HEK293T (cell line): Measurements from ENCODE around the gene PABPC1L.

Source experiments
- CTBP1 ChIP-seq: fragments of 450-650 bp; IDR thresholded peaks from 2 replicates; pipeline ENCODE4 v1.6.1; 2016; ENCODE audit warnings: borderline replicate concordance
- FOXA1 ChIP-seq: fragments of 450-650 bp; IDR thresholded peaks from 2 replicates; pipeline ENCODE4 v1.6.1; 2016; ENCODE audit warnings: mild to moderate bottlenecking
- FOXK2 ChIP-seq: fragments of 450-650 bp; IDR thresholded peaks from 2 replicates; pipeline ENCODE4 v1.6.1; 2016; ENCODE audit warnings: mild to moderate bottlenecking
- FOXM1 ChIP-seq: fragments of 450-650 bp; IDR thresholded peaks from 2 replicates; pipeline ENCODE4 v1.6.1; 2017; ENCODE audit warnings: mild to moderate bottlenecking, borderline replicate concordance
- LEF1 ChIP-seq: fragments of 450-650 bp; IDR thresholded peaks from 2 replicates; pipeline ENCODE4 v1.6.1; 2017; ENCODE audit warnings: mild to moderate bottlenecking, borderline replicate concordance
- NFRKB ChIP-seq: fragments of 450-650 bp; IDR thresholded peaks from 2 replicates; pipeline ENCODE4 v1.6.1; 2016; ENCODE audit warnings: mild to moderate bottlenecking, moderate library complexity
- SUZ12 ChIP-seq: fragments of 450-650 bp; IDR thresholded peaks from 2 replicates; pipeline ENCODE4 v1.6.1; 2016; ENCODE audit warnings: mild to moderate bottlenecking
- TARDBP ChIP-seq: fragments of 450-650 bp; IDR thresholded peaks from 2 replicates; pipeline ENCODE4 v1.6.1; 2016
- ZNF384 ChIP-seq: fragments of 450-650 bp; IDR thresholded peaks from 2 replicates; pipeline ENCODE4 v1.6.1; 2016
- TF ChIP-seq, protein P1 (sequence below): fragments of 450-650 bp; IDR thresholded peaks from 2 replicates; pipeline ENCODE4 v1.6.1; 2016

DNA sequence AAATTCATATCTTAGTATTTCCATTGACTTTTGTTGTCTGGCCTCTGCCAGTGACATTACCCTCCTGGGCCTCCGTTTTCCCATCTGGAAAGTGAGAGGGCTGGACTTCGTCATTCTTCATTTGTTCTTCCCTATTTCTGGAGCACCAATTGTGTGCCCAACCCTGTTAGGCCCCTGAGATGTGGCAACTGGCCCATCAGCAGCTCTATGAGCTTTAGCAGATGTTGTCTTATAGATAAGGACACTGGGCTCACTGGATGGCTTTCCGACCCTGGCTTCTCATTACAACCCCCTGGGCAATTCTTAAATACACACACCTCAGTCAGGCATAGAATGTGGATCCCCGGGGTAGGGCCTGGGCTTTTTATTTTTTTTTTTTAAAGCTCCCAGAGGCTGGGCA is 14.7 kb downstream of the PABPC1L start:
- TF ChIP-seq, protein P1, sequence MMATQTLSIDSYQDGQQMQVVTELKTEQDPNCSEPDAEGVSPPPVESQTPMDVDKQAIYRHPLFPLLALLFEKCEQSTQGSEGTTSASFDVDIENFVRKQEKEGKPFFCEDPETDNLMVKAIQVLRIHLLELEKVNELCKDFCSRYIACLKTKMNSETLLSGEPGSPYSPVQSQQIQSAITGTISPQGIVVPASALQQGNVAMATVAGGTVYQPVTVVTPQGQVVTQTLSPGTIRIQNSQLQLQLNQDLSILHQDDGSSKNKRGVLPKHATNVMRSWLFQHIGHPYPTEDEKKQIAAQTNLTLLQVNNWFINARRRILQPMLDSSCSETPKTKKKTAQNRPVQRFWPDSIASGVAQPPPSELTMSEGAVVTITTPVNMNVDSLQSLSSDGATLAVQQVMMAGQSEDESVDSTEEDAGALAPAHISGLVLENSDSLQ, result no peak
- TF ChIP-seq FOXM1 (no peak), ZNF384 (no peak), LEF1 (no peak), FOXK2 (no peak), FOXA1 (no peak), NFRKB (no peak), TARDBP (no peak), SUZ12 (no peak), CTBP1 (no peak)
